ENCODE measurements around the gene COG5. TPM values are rescaled to one million over a fixed set of nuclear protein-coding genes. Genes with fewer than 3 reads are reported as not detected.

The COG5 gene
- total RNA-seq, 1 experiment from 2014 or later = 23.6 TPM

- no peaks in the 10 kb centered on the region for H3K27me3 Mint-ChIP-seq (ENCODE audit: unreplicated experiment)
- TF ChIP-seq CTCF (IDR thresholded peaks at IDR 0.05; ENCODE audit: unreplicated experiment) = no peak
- DNase-seq = no peak
- intact Hi-C loops (cut with micrococcal nuclease; ENCODE audit: unreplicated experiment) = no loop called here
- no peak overlapping the region for H3K4me3 Mint-ChIP-seq (ENCODE audit: low read depth, unreplicated experiment)
- no TSS peak for BruUV-seq (replicated peaks)
- H3K36me3 Mint-ChIP-seq (ENCODE audit: insufficient read depth, unreplicated experiment) = no peaks in the 10 kb centered on the region
- CTCF ChIA-PET = interaction anchor here (0.7 kb wide), 1 partner anchor 23 kb away, joined by 4 read pairs; no protein-coding TSS in a partner anchor
- no peaks in the 10 kb centered on the region for H3K4me1 Mint-ChIP-seq (ENCODE audit: low read depth, unreplicated experiment)
- H3K9me3 Mint-ChIP-seq (ENCODE audit: low read depth, unreplicated experiment) = no peaks in the 10 kb centered on the region
- H3K27ac Mint-ChIP-seq (ENCODE audit: unreplicated experiment) = no peak overlapping the region
These were observed 293.9 kb downstream of the COG5 start for GRCh38 chr7:107269790-107270189.

GRCh38 chr7:107268594-107268993 lies 295.1 kb downstream of the COG5 start:
- H3K27ac Mint-ChIP-seq (ENCODE audit: unreplicated experiment) = no peak overlapping the region

GRCh38 chr7:107267138-107267537 lies 296.6 kb downstream of the COG5 start:
- Mint-ChIP-seq H3K9me3 (ENCODE audit: low read depth, unreplicated experiment) (no peaks in the 10 kb centered on the region), H3K36me3 (ENCODE audit: insufficient read depth, unreplicated experiment) (no peaks in the 10 kb centered on the region), H3K4me3 (ENCODE audit: low read depth, unreplicated experiment) (no peak overlapping the region), H3K27me3 (ENCODE audit: unreplicated experiment) (no peaks in the 10 kb centered on the region), H3K27ac (ENCODE audit: unreplicated experiment) (no peak overlapping the region), H3K4me1 (ENCODE audit: low read depth, unreplicated experiment) (no peaks in the 10 kb centered on the region)
- intact Hi-C loops (cut with micrococcal nuclease; ENCODE audit: unreplicated experiment) = no loop called here
- no peak for DNase-seq
- CTCF ChIA-PET = no interaction called here
- no peak for TF ChIP-seq CTCF (IDR thresholded peaks at IDR 0.05; ENCODE audit: unreplicated experiment)
- no TSS peak for BruUV-seq (replicated peaks)

More at GRCh38 chr7:107268594-107268993, 295.1 kb downstream of the COG5 start:
- BruUV-seq (replicated peaks) = no TSS peak
- intact Hi-C loops (cut with micrococcal nuclease; ENCODE audit: unreplicated experiment) = no loop called here
- Mint-ChIP-seq H3K4me3 (ENCODE audit: low read depth, unreplicated experiment) (no peak overlapping the region), H3K4me1 (ENCODE audit: low read depth, unreplicated experiment) (no peaks in the 10 kb centered on the region), H3K9me3 (ENCODE audit: low read depth, unreplicated experiment) (no peaks in the 10 kb centered on the region), H3K36me3 (ENCODE audit: insufficient read depth, unreplicated experiment) (no peaks in the 10 kb centered on the region), H3K27me3 (ENCODE audit: unreplicated experiment) (no peaks in the 10 kb centered on the region)
- CTCF ChIA-PET = no interaction called here
- TF ChIP-seq CTCF (IDR thresholded peaks at IDR 0.05; ENCODE audit: unreplicated experiment) = no peak
- no peak for DNase-seq

- no peaks in the 10 kb centered on the region for H3K4me1 Mint-ChIP-seq (ENCODE audit: low read depth, unreplicated experiment)
- H3K36me3 Mint-ChIP-seq (ENCODE audit: insufficient read depth, unreplicated experiment) = no peaks in the 10 kb centered on the region
- intact Hi-C loops (cut with micrococcal nuclease; ENCODE audit: unreplicated experiment) = no loop called here
- DNase-seq = no peak
- CTCF ChIA-PET = no interaction called here
- H3K4me3 Mint-ChIP-seq (ENCODE audit: low read depth, unreplicated experiment) = no peak overlapping the region
- H3K27ac Mint-ChIP-seq (ENCODE audit: unreplicated experiment) = no peak overlapping the region
- H3K27me3 Mint-ChIP-seq (ENCODE audit: unreplicated experiment) = no peaks in the 10 kb centered on the region
- no peak for TF ChIP-seq CTCF (IDR thresholded peaks at IDR 0.05; ENCODE audit: unreplicated experiment)
- BruUV-seq (replicated peaks) = no TSS peak
- no peaks in the 10 kb centered on the region for H3K9me3 Mint-ChIP-seq (ENCODE audit: low read depth, unreplicated experiment)
These were observed 299.0 kb downstream of the COG5 start for GRCh38 chr7:107264723-107265122.

All from Calu3 (cell line).